HAP-1 (cell line): Measurements from ENCODE around the gene TSPEAR.

Experiments used
- DNase-seq, 2 experiments: peaks; one replicate each; pipeline ENCODE4 v3.0.0-alpha.2; 2016 to 2020; ENCODE audit warnings: low spot score in 2 of 2
- H3K27me3 ChIP-seq: fragments of 250-450 bp; sonication (Bioruptor Pico); 2 replicates; pipeline ENCODE4 v1.5.1; 2020; ENCODE audit warnings: low read depth, mild to moderate bottlenecking, moderate library complexity
- H3K36me3 ChIP-seq: fragments of 250-450 bp; sonication (Bioruptor Pico); replicated peaks from 2 replicates; pipeline ENCODE4 v1.5.1; 2020; ENCODE audit warnings: mild to moderate bottlenecking
- H3K4me1 ChIP-seq: fragments of 250-450 bp; sonication (Bioruptor Pico); 2 replicates; pipeline ENCODE4 v1.5.1; 2020; ENCODE audit warnings: mild to moderate bottlenecking
- H3K4me3 ChIP-seq: fragments of 250-450 bp; sonication (Bioruptor Pico); 2 replicates; pipeline ENCODE4 v1.5.1; 2020; ENCODE audit warnings: mild to moderate bottlenecking, moderate library complexity
- H3K9me3 ChIP-seq: fragments of 250-450 bp; sonication (Bioruptor Pico); 2 replicates; pipeline ENCODE4 v1.5.1; 2020; ENCODE audit warnings: mild to moderate bottlenecking, moderate library complexity
- in situ Hi-C: fragments of 300-500 bp; cut with MboI; formaldehyde crosslinking; loops from 3 replicates; pipeline ENCODE4 v1.14.3; 2020; ENCODE audit warnings: low sequenced_read_pairs, inconsistent platforms, mixed read lengths

The TSPEAR gene

DNA sequence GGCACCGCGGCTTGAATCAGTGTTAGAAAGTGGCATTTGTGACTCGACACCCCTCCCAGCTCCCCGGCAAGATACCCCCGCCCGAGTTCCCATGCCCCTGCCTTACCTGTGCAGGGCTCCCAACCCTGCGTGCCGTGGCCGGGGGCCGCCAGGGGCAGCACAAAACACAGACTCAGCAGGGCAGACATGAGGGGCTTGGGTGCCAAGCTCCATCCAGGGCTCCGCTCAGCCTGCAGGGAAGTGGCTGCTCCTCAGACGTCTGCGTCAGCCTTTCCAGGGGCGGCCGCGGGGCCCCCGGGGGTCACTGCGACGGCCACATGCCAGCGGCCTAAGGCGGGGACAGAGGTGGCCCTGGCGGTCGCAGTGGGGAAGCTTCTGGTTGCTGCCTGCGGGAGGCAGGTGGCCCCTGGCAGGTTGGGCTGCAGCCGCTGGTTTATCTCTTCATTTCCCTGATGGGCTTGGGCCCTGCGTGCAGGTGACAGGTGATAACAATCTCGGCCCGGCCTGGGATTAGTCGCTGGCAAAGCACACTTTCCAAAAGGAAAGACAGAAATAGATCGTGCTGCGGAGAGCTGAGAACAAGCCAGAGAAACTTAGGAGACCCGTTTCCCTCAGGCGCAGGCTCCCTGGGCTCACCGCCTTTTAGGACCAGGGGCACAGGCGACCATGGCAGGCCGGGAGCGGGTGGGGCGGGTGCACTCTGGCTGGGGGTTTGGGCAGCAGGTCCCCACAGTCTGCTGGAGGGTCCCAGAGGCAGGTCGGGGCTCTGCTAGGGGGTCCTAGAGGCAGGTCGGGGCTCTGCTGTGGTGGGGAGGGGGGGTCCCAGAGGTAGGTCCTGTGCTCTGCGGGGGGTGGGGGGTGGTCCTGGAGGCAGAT lies at the start of gene TSPEAR:
Gene TSPEAR (minus strand): TSS at position 246 of the 876 bp plus-strand sequence. CDS start 58 bp downstream, at position 188.
- Histone ChIP-seq H3K27me3 (peaks cover 66% of the 10 kb centered on the region), H3K9me3 (no peaks in the 10 kb centered on the region), H3K4me1 (no peaks in the 10 kb centered on the region), H3K4me3 (no peak within 1 kb of the TSS), H3K36me3 (no peaks in the 10 kb centered on the region)
- DNase-seq: peak in 1 of 2 experiments; percentile 4
- in situ Hi-C loops: no loop called here

DNA sequence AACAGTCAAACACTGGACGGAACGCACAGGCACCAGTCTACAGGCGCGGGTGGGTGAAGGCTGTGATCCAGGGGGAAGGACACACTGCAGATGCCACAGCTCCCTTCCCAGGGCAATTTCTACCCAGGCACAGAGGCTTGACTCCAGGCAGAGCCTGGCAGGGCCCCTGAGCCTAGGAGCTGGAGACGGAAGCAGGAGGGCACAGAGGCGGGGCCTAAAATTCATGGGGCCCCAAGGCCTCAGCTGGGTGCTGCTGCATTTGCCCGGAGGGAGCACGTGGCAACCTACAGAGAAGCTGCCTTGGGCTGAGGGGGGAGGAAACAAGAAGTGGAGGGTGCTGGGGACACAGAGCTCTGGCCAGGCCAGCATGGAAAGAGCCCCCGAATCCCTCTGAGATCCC lies 49.0 kb upstream of the TSPEAR start:
- DNase-seq: no peak
- H3K27me3 ChIP-seq: no peaks in the 10 kb centered on the region
- no peaks in the 10 kb centered on the region for H3K36me3 ChIP-seq
- in situ Hi-C loops: no loop called here
- no peak overlapping the region for H3K4me3 ChIP-seq
- H3K4me1 ChIP-seq: no peaks in the 10 kb centered on the region
- H3K9me3 ChIP-seq: no peaks in the 10 kb centered on the region

DNA sequence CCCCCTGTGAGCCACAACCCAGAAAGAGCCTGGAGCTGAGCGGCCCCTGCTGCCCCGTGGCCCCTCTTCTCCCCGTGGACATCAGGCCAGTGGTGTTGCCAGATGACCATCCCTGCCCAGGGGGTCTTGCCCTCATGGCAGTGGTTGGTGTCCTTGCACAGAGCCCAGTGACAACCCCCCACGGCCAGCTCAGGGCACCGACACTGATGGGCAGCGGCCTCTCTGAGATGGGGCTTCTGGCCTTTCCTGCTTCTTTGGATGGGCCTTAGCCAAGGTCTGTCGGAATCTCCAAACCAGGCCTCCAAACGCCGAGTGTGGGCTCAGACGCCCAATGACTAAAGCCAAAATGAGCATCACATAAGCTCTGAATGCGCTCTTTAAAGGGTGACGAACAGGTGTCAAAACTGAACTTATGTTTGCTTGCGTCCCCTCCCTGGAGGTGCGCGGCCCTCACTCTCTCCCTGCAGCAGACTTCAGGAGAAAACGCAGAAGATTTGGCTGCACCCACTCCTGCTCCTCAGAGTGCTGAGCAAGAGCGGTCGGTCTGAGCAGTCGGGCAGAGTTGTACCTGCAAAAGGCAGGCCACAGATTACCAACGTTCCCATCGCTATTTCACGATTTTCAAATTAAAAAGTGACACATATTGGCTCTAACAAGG lies 48.4 kb upstream of the TSPEAR start:
- Histone ChIP-seq H3K4me3 (no peak overlapping the region), H3K36me3 (no peaks in the 10 kb centered on the region), H3K4me1 (no peaks in the 10 kb centered on the region), H3K9me3 (no peaks in the 10 kb centered on the region), H3K27me3 (no peaks in the 10 kb centered on the region)
- in situ Hi-C loops: no loop called here
- no peak for DNase-seq

DNA sequence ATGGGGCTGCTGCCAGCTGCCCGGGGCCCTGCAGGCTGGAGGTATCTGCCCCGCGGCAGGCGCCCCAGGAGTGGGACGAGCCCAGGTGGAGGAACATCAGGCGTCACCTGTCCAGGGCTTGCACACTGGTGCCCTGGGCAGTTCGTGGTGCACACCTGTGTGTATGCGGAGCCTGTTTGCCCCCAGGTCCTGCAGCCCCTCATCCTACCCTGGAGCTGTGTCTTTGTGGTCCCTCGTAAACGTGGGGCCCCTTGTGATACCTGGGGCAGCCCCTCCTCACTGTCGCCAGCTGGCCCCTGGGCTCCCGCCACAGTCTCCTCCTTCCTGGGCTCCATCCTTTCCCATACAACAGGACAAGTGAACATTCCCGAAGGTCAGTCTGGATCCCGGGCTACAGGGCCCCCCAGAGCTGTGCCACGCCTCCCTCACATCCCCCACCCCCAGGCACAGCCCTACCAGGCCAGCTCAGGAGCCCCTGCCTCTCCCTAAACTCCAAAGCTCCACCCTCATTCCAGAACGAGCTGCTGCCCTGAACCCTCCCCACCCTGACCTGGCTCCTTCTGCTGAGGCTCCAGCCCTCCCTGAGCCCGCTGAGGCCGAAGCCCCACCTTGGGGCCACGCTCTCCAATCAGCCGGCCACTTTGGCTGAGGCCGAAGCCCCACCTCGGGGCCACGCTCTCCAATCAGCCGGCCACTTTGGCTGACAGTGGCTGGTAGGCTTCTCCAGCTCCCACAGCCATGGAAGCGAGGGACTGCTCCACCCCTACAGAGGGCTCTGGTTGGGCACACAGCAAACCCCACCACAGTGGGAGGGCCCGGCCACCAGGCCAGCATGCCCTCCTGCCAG lies 47.6 kb upstream of the TSPEAR start:
- no peaks in the 10 kb centered on the region for H3K9me3 ChIP-seq
- no peaks in the 10 kb centered on the region for H3K27me3 ChIP-seq
- H3K4me3 ChIP-seq: no peak overlapping the region
- no peaks in the 10 kb centered on the region for H3K4me1 ChIP-seq
- H3K36me3 ChIP-seq: no peaks in the 10 kb centered on the region
- in situ Hi-C loops: no loop called here
- no peak for DNase-seq

DNA sequence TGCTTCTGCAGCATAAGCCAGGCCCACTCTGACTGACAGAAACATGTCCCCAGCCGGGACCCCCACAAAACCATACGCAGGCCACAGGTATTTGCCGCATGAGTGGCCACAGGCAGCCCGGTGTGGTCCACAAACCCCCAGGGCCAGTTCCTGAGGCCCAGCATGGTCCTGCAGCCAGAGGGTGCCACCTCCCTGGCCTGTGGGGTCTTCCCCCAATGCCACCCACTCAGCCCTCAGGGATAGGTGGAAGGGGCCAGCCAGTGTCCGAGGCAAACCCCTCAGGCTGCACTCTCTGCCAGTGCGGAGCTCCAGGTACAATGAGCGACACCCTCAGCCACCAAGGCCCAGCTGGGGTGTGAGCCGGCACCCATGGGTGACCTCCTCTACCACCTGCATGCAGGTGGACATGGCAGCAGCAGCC lies 46.8 kb upstream of the TSPEAR start:
- no peaks in the 10 kb centered on the region for H3K27me3 ChIP-seq

DNA sequence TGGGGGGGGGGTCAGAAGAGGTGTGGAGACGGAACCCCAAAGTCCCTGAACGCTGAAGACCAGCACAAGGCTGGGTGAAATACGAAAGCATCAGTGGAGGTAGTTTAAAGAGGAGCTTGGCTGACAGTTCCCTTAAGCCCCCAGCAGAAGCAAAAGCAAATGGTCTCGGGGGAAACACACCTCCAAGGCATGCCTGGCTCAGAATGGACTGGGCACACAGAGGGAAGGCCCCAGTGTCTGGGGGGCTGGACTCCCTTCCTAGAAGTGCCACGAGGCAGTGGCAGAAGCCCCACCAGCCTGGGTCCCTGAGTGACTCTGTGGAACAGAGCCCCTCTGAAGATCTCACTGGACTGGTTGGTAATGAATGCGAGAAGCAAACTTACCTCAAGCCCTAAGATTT lies 46.4 kb upstream of the TSPEAR start:
- no peaks in the 10 kb centered on the region for H3K27me3 ChIP-seq
- no peaks in the 10 kb centered on the region for H3K36me3 ChIP-seq
- no peak for DNase-seq
- no peak overlapping the region for H3K4me3 ChIP-seq
- H3K9me3 ChIP-seq: no peaks in the 10 kb centered on the region
- in situ Hi-C loops: no loop called here
- no peaks in the 10 kb centered on the region for H3K4me1 ChIP-seq

More for the DNA sequence above, 46.8 kb upstream of the TSPEAR start:
- Histone ChIP-seq H3K4me1 (no peaks in the 10 kb centered on the region), H3K9me3 (no peaks in the 10 kb centered on the region), H3K4me3 (no peak overlapping the region), H3K36me3 (no peaks in the 10 kb centered on the region)
- no peak for DNase-seq
- in situ Hi-C loops: no loop called here

DNA sequence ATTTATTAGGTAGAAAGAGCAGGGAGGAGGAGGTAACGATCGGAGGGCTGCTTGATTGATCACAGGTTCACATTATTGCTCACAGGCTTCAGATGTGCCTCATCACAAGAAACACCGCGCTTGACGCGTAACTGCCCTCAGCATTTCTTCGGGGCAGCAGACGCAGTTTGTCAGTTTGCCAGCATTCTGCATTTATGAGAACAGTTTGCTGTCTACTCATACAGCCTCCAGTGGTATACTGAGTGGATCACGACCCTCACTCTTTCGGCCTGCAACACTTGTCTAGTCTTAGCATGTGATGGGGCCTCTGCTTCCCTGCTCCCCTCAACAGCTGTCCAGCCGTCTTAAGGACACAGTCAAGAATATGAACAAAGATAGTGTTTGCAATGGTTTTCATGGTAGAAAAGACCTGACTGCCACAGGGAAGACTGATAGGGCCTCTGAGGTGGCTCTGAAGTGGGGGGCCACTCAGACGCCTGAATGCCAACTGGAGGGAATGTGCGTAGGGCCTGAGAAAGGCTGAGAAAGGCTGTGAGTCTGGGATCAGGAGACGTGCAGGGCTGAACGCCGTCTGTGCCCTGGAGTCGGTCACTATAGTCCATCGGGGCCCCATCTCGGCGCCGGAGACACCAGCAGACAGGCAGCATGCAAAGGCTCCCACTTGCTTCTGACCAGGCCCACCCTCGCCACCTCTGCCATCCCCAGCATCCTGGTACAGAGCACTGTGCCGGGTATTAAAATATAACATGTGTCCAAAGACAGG lies 45.2 kb upstream of the TSPEAR start:
- H3K4me3 ChIP-seq: no peak overlapping the region
- no peak for DNase-seq
- H3K4me1 ChIP-seq: no peaks in the 10 kb centered on the region
- H3K27me3 ChIP-seq: no peaks in the 10 kb centered on the region
- H3K9me3 ChIP-seq: no peaks in the 10 kb centered on the region
- in situ Hi-C loops: no loop called here
- H3K36me3 ChIP-seq: no peaks in the 10 kb centered on the region

DNA sequence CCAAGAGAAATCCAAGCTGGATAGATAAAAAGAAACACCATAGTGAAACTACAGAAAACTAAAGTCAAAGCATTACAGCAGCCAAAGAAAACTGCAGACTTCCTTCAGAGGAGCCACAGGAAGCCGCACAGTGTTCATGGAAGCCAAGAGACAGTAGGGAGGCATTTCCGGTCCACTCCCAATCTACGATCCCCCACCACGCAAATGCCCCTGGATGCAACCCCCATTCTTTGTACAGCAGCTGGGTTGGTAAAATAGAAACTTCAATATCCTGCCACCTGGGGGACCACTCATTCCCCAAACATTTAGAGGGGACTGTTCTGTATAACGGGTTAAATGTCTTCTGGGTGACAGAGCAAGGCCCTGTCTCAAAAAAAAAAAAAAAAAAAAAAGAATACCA lies 43.9 kb upstream of the TSPEAR start:
- in situ Hi-C loops: no loop called here
- Histone ChIP-seq H3K36me3 (no peaks in the 10 kb centered on the region), H3K27me3 (no peaks in the 10 kb centered on the region), H3K4me3 (no peak overlapping the region), H3K9me3 (no peaks in the 10 kb centered on the region), H3K4me1 (no peaks in the 10 kb centered on the region)
- DNase-seq: no peak

DNA sequence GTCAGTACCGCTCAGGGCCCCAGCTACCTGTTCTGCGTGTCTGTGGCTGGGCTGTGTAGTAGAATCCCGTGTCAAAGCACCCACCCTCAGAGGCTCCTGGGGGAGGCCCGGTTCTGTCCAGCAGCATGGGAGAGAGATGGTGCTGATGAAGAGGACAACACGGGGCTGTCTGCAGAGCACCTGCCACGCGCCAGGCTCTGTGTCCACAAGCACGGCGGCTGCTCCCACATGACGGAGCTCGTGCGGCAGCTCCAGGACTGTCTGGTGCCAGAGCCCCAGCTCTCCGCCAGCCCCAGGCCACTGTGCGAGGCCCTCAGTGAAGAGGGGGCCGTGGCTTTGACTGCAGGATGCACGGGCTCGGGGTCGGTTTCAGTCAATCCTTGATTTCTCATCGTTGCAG lies 42.0 kb upstream of the TSPEAR start:
- Histone ChIP-seq H3K4me3 (no peak overlapping the region), H3K9me3 (no peaks in the 10 kb centered on the region), H3K36me3 (no peaks in the 10 kb centered on the region), H3K27me3 (no peaks in the 10 kb centered on the region), H3K4me1 (no peaks in the 10 kb centered on the region)
- DNase-seq: no peak
- in situ Hi-C loops: no loop called here

DNA sequence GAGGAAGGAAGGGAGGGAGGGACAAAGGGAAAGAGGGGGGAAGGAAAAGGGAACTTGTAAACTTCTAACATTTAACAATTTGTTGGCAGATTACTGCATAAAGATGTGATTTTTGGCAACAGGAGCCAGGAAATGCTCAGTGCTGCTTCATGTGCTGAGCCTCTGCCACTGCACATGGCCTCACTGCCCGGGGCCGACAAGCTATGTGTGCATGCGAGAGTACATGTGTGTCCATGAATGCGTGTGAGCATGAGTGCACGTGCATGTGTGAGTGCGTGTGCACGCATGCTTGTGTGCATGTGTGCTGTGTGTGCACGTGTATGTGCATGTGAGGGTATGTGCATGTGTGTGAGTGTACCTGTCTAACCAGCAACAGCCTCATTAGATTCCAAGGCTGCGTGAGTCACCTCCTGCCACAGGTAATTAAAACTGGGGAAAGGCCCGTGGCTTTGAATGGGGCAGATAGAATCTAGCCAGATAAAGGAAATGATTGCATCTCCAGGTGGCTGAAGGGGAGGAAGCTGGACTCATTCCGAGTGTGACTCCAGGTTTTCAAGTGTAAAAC lies 41.4 kb upstream of the TSPEAR start:
- Histone ChIP-seq H3K4me3 (no peak overlapping the region), H3K27me3 (no peaks in the 10 kb centered on the region), H3K4me1 (no peaks in the 10 kb centered on the region), H3K9me3 (no peaks in the 10 kb centered on the region), H3K36me3 (no peaks in the 10 kb centered on the region)
- in situ Hi-C loops: no loop called here
- DNase-seq: no peak

DNA sequence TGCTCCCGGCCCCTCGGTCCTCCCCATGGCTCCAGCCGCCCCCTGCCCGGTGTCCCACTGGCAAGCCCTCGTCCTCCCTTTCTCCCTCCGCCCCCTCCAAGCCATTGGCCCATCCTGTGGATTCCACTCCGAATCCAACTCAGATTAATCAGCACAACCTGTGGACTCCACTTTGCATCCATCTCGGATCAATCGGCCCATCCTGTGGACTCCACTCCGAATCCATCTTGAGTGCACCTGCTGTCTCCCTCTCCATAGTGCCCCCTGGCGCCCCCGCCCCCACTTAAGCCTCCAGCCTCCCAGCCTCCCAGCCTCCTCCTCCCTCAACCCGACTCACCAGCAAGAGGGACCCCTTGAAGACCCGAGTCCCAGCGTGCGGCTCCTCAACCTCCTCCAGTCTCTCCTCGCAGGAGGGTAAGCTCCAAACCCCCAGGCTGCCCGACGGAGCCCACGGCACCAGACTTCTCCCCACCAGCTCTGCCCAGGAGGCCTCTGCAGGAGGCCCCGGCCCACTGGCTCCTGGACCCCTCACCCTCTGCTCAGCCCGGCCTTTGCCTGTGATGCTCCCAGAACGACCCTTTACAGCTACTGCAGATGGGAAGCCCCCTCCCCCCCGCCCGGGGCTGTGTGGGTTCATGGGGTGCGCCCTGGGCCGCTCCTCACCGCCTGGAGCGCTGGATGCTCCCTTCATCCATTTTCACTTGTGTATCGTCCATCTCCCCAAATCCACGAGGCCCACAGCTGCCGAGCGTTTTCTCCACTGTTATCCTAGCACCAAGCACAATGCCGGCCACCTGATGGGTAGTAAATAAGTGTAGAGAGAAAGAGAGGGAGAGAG lies 40.6 kb upstream of the TSPEAR start:
- Histone ChIP-seq H3K4me3 (no peak overlapping the region), H3K36me3 (no peaks in the 10 kb centered on the region), H3K4me1 (no peaks in the 10 kb centered on the region), H3K27me3 (no peaks in the 10 kb centered on the region), H3K9me3 (no peaks in the 10 kb centered on the region)
- in situ Hi-C loops: no loop called here
- DNase-seq: no peak

DNA sequence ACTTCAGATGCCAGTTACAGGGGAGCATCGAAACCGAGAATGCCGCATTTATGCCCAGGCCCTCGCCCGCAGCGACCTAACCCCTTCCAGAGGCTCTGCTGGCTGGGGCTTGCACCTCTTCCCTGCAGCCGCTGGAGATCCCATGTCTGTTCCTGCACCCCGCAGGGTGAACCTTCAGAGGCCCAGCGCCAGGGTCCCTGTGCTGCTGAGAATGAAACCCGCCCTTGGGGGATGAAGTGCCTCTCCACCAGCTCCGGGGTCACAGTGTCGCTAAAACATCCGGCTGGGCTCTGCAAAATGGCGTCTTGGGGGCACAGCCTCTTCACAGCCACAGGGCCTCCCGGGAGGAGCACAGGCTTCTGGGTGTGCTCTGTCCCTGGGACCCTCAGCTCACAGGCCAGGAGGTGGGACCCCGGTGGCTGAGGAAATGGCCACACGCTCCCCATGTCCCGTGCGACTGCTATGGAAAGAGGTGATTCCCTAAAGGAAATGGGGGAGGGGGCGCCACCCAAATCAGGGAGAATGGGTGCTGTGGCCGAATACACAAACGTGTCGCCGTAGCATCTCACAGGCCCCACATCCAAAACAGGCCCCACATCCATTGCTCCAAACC lies 39.9 kb upstream of the TSPEAR start:
- H3K4me1 ChIP-seq: no peaks in the 10 kb centered on the region
- DNase-seq: no peak
- no peaks in the 10 kb centered on the region for H3K27me3 ChIP-seq
- no peaks in the 10 kb centered on the region for H3K9me3 ChIP-seq
- H3K36me3 ChIP-seq: no peaks in the 10 kb centered on the region
- H3K4me3 ChIP-seq: no peak overlapping the region
- in situ Hi-C loops: no loop called here
